Retinal pigment epithelial cell (primary cell): Measurements from ENCODE around the gene EMILIN2.
"Not testable (repeated sequence)": the region's sequence is repeated elsewhere in the genome, so short reads cannot be mapped to it uniquely, and the experiment has no call there.

Experiments used
- DNase-seq: peaks from one replicate; pipeline ENCODE4 v3.0.0-alpha.2; 2010; ENCODE audit warnings: low read depth
- H3K4me3 ChIP-seq: 2 replicates; pipeline ENCODE4 v1.5.1; 2011; ENCODE audit warnings: mild to moderate bottlenecking, low read length, control low read depth, moderate library complexity
- TF ChIP-seq, protein P1 (sequence below): conservative IDR thresholded peaks from 2 replicates; pipeline ENCODE4 v1.5.1; 2011; ENCODE audit warnings: low read depth, low read length, control low read depth, inconsistent platforms

EMILIN2 gene

DNA sequence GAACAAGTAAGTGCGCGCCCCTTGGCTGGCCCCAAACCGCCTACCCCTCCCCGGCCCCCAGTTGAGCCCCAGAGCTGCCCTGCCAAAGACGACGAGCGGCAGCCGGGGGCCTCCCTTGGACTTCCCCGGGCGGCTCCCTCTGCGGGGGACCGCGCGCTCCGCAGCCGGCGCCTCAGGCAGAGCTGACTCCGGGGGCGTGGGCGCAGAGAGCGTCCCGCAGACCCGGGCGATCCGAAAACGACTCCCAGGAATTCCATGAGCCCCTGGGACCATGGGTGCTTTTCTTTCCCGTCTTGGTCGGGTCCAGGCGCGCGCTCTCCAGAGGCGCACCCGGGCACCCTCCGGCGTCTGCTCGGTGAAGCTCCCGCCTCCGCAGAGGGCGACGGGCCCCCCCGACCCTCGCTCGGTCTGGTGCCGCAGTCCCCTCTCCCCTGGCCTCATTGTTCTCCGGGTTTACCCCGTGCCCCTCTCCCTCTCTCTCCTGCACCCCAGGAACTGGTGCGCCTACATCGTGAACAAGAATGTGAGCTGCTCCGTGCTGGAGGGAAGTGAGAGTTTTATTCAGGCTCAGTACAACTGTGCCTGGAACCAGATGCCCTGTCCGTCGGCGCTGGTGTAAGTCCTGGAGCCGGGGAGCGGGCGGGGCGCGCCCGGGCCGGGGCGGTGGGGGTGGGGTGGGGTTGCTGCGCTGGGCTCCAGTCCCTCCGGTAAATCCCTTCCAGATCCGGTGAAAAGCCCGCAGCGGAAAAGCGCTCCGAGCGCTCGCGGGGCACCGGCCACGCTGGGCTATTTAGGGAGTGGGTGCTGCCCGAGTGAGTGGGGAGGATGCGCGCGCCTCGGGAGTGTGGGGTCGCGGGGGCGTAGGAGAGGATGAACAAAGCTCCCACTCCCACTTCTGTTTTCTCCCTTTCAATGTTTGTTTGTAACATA is 776 bp downstream of the EMILIN2 start:
- TF ChIP-seq, protein P1, sequence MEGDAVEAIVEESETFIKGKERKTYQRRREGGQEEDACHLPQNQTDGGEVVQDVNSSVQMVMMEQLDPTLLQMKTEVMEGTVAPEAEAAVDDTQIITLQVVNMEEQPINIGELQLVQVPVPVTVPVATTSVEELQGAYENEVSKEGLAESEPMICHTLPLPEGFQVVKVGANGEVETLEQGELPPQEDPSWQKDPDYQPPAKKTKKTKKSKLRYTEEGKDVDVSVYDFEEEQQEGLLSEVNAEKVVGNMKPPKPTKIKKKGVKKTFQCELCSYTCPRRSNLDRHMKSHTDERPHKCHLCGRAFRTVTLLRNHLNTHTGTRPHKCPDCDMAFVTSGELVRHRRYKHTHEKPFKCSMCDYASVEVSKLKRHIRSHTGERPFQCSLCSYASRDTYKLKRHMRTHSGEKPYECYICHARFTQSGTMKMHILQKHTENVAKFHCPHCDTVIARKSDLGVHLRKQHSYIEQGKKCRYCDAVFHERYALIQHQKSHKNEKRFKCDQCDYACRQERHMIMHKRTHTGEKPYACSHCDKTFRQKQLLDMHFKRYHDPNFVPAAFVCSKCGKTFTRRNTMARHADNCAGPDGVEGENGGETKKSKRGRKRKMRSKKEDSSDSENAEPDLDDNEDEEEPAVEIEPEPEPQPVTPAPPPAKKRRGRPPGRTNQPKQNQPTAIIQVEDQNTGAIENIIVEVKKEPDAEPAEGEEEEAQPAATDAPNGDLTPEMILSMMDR: no peak
- no peak for DNase-seq
- peak overlapping the region; percentile 40 for H3K4me3 ChIP-seq

DNA sequence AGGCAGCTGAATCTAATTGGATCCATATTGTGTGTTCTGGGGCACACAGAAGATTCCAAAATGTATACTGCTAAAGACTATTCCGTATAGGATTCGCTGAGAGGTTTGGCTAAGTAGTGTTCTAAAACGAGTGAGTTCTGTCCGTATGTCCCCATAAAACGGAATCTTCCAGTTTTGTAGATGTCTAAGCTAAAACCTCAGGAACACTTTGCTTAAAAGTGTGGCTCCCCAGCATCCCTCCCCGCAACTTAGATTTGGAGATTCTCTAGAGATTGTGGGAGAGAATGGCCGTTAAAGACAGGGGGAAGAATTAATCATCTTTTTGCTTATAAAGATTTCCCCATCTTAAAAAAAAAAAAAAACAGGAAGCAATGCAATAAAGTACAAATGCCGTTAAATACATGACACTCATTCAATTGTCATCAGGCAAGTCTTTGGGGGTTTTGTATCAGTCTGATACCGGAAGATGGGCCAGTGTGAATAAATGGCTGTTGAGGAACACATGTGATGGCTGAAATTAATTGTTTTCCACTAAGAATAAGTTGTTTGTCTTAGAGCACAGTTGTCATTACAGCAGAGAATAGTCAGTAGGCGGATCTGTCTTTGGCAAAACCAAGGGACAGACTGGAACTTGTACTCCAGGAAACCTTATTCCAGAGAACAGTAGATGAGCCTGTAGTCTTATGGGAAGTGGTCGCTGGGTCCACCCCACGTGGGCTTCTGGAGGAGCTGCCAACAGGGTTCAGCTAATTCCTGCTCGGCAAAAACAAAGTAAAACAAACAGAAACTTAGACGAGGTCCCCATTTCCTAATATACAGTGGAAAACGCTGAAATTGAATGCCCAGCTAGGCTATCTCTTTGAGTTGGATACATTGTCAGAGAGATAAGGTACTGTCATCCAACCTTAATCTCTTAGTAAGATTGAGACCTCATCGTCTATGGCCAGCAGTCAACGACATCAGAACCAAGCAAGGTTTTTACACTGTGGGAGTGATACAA is 1.7 kb downstream of the EMILIN2 start:
- H3K4me3 ChIP-seq: peak overlapping the region; percentile 20
- no peak for DNase-seq
- TF ChIP-seq, protein P1: no peak

DNA sequence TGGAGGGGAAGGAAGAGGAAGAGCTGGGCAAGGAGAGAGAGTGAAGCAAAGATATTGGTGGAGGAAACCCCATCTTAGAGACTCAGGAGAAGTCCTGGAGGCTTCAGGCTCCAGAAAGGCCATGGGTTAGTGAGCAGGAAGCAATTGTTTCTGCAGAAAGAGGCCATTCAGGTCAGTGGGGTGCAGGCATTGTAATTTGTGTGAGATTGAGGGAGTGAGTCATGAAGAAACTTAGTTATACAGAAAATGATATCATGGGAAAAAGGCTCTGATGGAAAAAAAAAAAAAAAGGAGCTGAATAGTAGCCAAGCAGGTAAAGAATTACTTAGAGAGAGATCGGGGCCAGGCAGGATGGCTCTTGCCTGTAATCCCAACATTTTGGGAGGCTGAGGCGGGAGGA is 4.0 kb downstream of the EMILIN2 start:
- TF ChIP-seq, protein P1: no peak
- DNase-seq: no peak
- H3K4me3 ChIP-seq: no peak overlapping the region

DNA sequence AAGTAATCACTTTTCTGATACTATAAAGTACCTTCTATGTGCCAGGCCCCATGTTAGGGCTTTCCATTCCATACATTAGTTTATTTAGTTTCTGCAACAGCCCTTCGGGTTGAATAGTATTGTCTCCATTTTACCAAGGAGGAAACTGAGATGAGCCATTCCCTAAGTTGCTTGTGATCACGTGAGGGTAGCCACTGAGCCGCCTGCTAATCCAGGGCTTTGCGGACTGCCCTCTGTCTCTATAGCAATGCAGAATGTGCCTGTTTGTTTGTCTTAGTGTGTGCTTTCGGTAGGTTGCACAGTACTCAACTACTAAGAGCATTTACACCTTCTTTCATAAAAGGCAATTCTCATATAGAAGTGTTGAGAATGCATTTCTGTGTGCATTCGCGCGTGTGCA is 5.0 kb downstream of the EMILIN2 start:
- no peak overlapping the region for H3K4me3 ChIP-seq
- no peak for DNase-seq
- TF ChIP-seq, protein P1: no peak

DNA sequence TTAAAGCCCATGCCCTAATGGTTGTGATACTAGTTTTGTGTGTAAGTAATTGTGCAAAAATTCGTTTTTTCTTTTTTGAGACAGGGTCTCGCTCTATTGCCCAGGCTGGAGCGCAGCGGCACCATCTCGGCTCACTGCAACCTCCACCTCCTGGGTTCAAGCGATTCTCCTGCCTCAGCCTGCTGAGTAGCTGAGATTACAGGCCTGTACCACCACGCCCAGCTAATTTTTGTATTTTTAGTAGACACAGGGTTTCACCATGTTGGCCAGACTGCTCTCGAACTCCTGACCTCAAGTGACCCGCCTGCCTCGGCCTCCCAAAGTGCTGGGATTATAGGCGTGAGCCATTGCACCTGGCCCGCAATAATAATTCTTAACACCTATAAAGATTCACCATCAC is 5.7 kb downstream of the EMILIN2 start:
- DNase-seq, H3K4me3 ChIP-seq: not testable (repeated sequence)

DNA sequence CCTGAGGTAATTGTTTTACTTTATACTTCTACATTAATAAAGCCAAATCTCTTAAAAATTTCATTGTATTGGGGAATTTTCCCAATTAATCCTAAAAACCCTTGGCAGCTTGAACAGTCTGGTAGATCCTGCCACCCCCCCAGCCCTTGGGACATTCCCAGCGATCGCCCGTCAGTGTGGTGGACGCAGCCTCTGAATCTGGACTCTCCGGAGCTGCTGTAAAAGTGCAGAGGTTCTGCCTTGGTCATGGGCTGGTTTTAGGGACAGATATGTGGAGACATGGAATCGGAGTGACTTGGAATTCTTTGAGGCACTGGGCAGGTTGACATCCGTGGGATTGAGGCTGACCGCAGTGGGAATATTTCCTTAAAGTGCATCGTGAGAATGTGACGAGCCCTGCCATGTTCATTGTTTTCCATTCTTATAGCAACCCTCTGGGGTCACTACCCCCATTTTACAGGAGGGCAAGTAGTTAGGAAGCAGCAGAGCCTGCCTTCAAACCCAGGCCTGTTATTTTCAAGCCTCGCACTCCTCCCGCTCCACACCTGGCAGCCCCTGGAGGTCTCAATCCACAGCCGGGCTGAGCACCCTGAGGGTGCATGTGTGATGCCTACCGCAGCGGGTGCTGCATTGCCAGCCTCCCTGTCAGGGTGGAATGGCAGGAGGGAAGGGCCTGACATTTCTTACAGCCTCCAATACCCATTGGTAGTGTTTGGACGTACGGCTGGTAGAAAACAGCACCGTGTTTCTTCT is 6.5 kb downstream of the EMILIN2 start:
- DNase-seq: no peak
- TF ChIP-seq, protein P1: no peak
- H3K4me3 ChIP-seq: no peak overlapping the region
